ENCODE results near the gene PCDH8.

The PCDH8 gene

DNA sequence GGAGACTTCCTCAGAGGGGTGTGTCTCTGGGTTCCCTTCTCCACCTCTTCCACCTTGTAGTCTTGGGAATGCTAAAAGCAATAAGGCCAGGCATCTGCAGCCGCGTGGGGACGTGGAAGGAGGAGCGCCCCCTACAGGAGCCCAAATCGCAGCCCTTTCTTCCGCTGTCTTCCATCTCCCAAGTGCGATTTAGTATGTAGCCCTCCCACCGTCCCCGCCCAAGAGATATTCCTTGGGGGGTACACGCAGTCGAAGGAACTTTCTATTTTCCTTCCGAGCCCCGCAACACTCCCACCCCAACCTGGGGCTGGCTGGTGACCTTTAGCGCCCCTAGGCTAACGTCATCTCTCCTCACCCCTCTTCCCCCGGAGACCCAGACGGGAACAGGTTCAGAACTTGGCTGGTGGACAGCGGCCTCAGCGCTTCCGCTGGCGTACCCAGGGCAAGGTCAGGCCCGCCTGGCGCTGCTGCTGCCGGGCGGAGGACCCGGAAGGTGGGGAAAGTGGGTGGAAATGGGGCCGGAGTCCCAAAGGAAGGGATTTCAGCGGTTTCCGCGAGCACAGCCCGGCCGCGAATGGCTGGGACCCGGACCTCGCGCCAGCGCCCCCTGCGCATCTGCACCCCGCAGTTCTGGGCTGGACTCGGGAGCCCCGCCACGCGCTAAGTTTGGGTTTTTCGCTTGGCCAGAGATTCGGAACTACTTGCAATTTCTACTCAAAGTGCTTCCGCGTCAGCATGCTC is 2.1 kb upstream of the PCDH8 start:
- Histone ChIP-seq H3K36me3 (ENCODE audit: insufficient read depth, low read length) (no peaks in the 10 kb centered on the region), H3K79me2 (ENCODE audit: control insufficient read depth, insufficient read depth, low read length, unreplicated experiment) (no peaks in the 10 kb centered on the region), H3K4me3 (ENCODE audit: low read depth, low read length) (peak overlapping the region; percentile 72), H3K27me3 (ENCODE audit: insufficient read depth, low read length) (peaks cover 80% of the 10 kb centered on the region), H2AFZ (ENCODE audit: low read length, unreplicated experiment) (peak overlapping the region; percentile 96), H3K27ac (ENCODE audit: low read depth, low read length) (no peak overlapping the region), H3K4me1 (ENCODE audit: control insufficient read depth, insufficient read depth, low read length, unreplicated experiment) (no peaks in the 10 kb centered on the region)

DNA sequence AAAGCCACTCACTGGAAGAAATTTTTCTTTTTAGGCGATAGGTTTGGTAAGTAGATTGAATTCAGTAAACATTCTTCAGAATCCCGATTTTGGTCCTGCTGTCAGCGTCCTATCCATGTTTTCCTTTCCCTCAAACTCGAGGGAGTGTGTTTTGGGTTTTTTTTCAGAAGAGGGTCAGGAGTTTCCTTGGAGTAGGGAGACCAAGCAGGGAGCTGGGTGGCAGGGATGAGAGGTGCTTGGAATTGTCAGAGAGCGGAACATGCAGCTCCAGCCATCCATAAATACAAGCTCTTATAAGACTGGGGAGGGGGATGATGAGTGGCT is 1.6 kb upstream of the PCDH8 start:
- H3K36me3 ChIP-seq (ENCODE audit: insufficient read depth, low read length), result no peaks in the 10 kb centered on the region
- no peaks in the 10 kb centered on the region for H3K4me1 ChIP-seq (ENCODE audit: control insufficient read depth, insufficient read depth, low read length, unreplicated experiment)
- peaks cover 85% of the 10 kb centered on the region for H3K27me3 ChIP-seq (ENCODE audit: insufficient read depth, low read length)
- no peaks in the 10 kb centered on the region for H3K79me2 ChIP-seq (ENCODE audit: control insufficient read depth, insufficient read depth, low read length, unreplicated experiment)
- no peak overlapping the region for H3K27ac ChIP-seq (ENCODE audit: low read depth, low read length)
- no peak overlapping the region for H2AFZ ChIP-seq (ENCODE audit: low read length, unreplicated experiment)
- H3K4me3 ChIP-seq (ENCODE audit: low read depth, low read length), result no peak overlapping the region

DNA sequence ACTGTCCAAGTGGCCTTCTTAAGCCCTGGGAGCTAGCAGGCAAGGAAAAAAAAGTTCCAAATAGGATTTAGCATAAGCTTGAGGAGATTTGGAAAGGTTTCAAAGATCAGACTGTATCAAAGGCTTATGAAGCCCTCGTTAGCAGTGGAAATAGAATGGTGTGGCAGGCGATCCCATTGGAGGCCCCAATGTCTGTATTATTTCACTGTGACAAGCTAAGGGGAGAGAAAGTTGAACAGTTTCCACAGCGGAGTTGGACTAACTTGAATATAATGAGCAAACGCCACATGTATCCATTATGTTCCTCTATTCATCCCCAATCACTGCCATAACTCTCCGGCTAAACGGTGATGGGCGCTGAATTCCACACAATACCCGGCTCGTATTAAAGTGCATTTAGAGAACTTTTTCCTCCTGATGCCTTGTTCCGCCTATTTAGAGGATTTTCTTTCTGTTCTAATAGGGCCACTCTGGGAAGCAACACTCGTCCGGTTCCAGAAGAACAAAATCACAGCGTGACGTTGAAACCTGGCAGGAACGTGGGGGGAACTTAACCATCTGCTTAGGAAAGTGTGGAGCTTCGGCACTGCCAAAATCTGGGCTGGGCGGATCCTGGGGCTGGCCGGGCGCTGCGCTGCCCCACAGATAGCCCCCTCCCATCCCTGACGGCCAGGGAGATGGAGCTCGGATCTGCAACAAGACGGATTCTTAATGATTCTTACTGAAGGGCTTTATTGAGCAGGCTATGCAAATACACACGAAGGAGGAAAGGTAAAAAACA is 1.0 kb upstream of the PCDH8 start:
- Histone ChIP-seq H3K4me1 (ENCODE audit: control insufficient read depth, insufficient read depth, low read length, unreplicated experiment) (no peaks in the 10 kb centered on the region), H2AFZ (ENCODE audit: low read length, unreplicated experiment) (no peak overlapping the region), H3K27me3 (ENCODE audit: insufficient read depth, low read length) (peaks cover 91% of the 10 kb centered on the region), H3K4me3 (ENCODE audit: low read depth, low read length) (no peak overlapping the region), H3K79me2 (ENCODE audit: control insufficient read depth, insufficient read depth, low read length, unreplicated experiment) (no peaks in the 10 kb centered on the region), H3K27ac (ENCODE audit: low read depth, low read length) (no peak overlapping the region), H3K36me3 (ENCODE audit: insufficient read depth, low read length) (no peaks in the 10 kb centered on the region)

DNA sequence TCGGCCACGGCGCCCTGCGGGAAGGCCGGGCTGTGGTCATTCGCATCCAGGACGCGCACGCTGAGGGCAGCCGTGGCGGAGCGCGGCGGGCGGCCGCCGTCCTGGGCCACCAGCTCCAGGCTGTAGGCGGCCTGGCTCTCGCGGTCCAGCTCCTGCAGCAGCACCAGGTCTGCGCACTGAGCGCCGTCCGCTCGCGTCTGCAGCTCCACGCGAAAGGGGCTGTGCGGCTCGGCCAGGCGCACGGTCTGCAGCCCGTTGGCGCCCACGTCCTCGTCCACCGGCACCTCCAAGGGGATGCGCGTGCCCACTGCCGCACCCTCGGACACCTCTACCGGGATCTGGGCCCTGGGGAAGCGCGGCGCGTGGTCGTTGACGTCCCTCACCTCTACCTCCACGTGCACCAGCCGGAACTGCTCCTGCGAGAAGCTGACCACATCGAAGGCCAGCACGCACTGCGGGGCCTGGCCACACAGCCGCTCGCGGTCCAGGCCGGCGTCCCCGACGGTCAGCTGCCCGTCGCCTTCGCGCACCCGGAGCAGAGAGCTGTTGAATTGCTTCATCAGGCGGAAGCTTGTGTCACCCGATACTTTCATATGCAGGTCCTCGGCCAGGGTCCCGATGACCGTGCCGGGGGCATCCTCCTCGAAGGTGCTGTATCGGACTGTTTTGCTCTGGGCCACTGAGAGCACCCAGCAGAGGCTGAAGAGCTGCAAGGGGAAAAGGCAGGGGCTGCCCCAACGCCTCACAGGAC is 583 bp downstream of the PCDH8 start:
- no peaks in the 10 kb centered on the region for H3K4me1 ChIP-seq (ENCODE audit: control insufficient read depth, insufficient read depth, low read length, unreplicated experiment)
- peaks cover 96% of the 10 kb centered on the region for H3K27me3 ChIP-seq (ENCODE audit: insufficient read depth, low read length)
- H3K36me3 ChIP-seq (ENCODE audit: insufficient read depth, low read length), result no peaks in the 10 kb centered on the region
- H3K27ac ChIP-seq (ENCODE audit: low read depth, low read length), result no peak overlapping the region
- no peaks in the 10 kb centered on the region for H3K79me2 ChIP-seq (ENCODE audit: control insufficient read depth, insufficient read depth, low read length, unreplicated experiment)
- no peak overlapping the region for H3K4me3 ChIP-seq (ENCODE audit: low read depth, low read length)
- H2AFZ ChIP-seq (ENCODE audit: low read length, unreplicated experiment), result no peak overlapping the region

DNA sequence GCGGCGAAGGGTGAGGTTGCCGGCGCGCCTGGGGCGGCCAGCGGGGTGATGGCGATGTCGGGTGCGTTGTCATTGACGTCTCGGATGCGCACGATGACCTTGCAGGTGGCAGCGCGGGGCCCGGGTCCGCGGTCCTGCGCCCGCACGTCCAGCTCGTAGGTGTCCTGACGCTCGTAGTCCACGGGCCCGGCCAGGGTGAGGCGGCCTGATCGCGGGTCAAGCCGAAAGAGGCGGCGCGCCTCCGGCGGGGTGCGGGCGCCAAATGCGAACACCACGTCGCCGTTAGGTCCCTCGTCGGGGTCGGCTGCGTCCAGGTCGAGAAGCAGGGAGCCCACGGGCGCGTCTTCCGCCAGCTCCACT is 1.1 kb downstream of the PCDH8 start:
- Histone ChIP-seq H3K79me2 (ENCODE audit: control insufficient read depth, insufficient read depth, low read length, unreplicated experiment) (no peaks in the 10 kb centered on the region), H3K4me1 (ENCODE audit: control insufficient read depth, insufficient read depth, low read length, unreplicated experiment) (no peaks in the 10 kb centered on the region), H3K4me3 (ENCODE audit: low read depth, low read length) (no peak overlapping the region), H3K27me3 (ENCODE audit: insufficient read depth, low read length) (peaks cover 94% of the 10 kb centered on the region), H3K27ac (ENCODE audit: low read depth, low read length) (no peak overlapping the region), H2AFZ (ENCODE audit: low read length, unreplicated experiment) (no peak overlapping the region), H3K36me3 (ENCODE audit: insufficient read depth, low read length) (no peaks in the 10 kb centered on the region)

DNA sequence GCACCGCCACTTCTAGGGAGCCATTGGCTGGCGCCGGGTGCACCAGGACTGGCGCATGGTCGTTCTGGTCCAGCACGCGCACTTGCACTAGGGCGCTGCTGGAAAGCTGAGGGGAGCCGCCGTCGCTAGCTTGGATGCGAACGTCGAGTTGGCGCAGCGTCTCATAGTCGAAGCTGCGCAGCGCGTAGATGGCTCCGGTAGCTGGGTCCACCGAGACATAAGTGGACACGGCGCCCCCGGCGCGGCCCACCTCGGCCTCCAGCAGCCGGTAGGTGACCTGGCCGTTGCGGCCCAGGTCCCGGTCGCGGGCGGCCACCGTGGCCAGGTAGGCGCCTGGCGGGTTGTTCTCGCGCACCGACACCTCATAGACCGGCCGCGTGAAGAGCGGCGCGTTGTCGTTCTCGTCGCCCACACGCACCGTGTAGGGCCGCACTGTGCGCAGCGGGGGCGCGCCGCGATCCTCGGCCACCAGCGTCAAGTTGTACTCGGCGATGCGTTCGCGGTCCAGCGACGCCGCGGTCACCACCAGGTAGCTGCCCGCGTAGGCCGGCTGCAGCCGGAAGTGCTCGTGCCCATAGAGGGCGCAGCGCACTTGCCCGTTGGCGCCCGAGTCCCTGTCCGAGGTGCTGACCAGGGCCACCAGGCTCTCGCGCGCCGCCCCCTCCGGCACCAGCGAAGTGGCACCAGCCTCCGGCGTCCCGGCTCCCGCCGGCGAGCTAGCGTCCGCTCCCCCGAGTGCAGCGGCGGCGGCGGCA is 1.7 kb downstream of the PCDH8 start:
- Histone ChIP-seq H3K4me3 (ENCODE audit: low read depth, low read length) (no peak overlapping the region), H2AFZ (ENCODE audit: low read length, unreplicated experiment) (no peak overlapping the region), H3K36me3 (ENCODE audit: insufficient read depth, low read length) (no peaks in the 10 kb centered on the region), H3K4me1 (ENCODE audit: control insufficient read depth, insufficient read depth, low read length, unreplicated experiment) (no peaks in the 10 kb centered on the region), H3K27me3 (ENCODE audit: insufficient read depth, low read length) (peaks cover 88% of the 10 kb centered on the region), H3K27ac (ENCODE audit: low read depth, low read length) (no peak overlapping the region), H3K79me2 (ENCODE audit: control insufficient read depth, insufficient read depth, low read length, unreplicated experiment) (no peaks in the 10 kb centered on the region)

DNA sequence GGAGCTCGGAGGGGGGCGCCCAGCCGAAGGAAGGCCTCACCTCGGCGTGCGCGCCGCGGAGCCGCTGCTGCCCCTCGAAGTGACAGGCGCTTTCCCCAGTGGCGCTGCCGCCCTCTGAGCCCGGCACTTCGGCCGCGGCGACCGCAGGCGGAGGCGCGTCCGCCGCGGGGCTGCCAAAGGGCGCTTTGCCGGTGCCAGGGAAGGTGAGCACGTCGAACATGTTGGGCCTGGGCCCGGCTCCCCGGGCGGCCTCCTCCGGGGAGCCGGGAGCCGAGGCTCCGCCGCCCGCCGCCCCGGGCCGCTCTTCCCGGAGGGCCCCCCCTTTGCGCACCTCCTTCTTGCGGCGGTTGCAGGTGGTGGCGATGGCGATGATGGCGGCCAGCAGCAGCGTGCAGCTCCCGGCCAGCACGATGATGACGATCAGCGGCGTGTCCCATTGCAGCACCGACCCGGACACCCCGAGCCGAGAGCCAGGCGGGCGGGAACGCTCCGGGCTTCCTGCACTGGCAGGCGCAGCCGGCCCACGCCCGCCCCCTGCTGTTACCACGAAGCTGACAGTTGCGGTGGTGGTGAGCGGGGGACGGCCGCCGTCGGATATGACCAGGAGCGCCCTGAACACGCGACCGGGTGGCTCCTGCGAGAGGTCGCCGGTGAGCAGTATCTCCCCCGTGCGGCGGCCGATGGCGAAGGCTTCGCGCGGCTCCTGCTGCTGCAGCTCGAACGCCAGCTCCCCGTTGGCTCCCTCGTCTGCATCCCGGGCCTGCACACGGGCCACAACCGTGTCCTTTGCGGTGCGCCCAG is 2.5 kb downstream of the PCDH8 start:
- Histone ChIP-seq H3K4me3 (ENCODE audit: low read depth, low read length) (no peak overlapping the region), H3K27me3 (ENCODE audit: insufficient read depth, low read length) (peaks cover 82% of the 10 kb centered on the region), H2AFZ (ENCODE audit: low read length, unreplicated experiment) (no peak overlapping the region)

DNA sequence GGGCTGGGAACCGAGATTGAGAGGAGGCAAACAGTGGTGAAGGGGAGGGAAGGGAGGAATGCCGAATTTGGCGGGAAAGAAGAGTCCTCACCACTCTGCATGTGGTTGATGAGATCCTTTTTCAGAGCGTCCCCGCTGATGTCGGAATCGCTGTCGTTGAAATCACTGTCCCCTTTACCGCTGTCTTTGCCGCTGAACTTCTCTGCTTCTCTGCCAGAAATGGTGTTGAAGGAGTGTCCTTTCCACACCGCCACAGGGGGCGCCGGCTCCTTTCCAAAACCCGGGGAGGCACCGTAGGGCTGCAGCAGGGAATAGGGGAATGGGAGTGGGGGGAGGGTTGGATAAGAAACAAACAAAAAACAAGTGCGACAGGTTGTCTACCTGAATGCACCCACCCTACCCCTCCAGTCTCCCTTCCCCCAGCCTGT is 3.1 kb downstream of the PCDH8 start:
- Histone ChIP-seq H2AFZ (ENCODE audit: low read length, unreplicated experiment) (no peak overlapping the region), H3K4me3 (ENCODE audit: low read depth, low read length) (no peak overlapping the region), H3K27me3 (ENCODE audit: insufficient read depth, low read length) (peaks cover 81% of the 10 kb centered on the region), H3K4me1 (ENCODE audit: control insufficient read depth, insufficient read depth, low read length, unreplicated experiment) (no peaks in the 10 kb centered on the region), H3K27ac (ENCODE audit: low read depth, low read length) (no peak overlapping the region), H3K36me3 (ENCODE audit: insufficient read depth, low read length) (no peaks in the 10 kb centered on the region), H3K79me2 (ENCODE audit: control insufficient read depth, insufficient read depth, low read length, unreplicated experiment) (no peaks in the 10 kb centered on the region)

More for the DNA sequence above, 2.5 kb downstream of the PCDH8 start:
- H3K4me1 ChIP-seq (ENCODE audit: control insufficient read depth, insufficient read depth, low read length, unreplicated experiment), result no peaks in the 10 kb centered on the region
- no peak overlapping the region for H3K27ac ChIP-seq (ENCODE audit: low read depth, low read length)
- no peaks in the 10 kb centered on the region for H3K79me2 ChIP-seq (ENCODE audit: control insufficient read depth, insufficient read depth, low read length, unreplicated experiment)
- no peaks in the 10 kb centered on the region for H3K36me3 ChIP-seq (ENCODE audit: insufficient read depth, low read length)

DNA sequence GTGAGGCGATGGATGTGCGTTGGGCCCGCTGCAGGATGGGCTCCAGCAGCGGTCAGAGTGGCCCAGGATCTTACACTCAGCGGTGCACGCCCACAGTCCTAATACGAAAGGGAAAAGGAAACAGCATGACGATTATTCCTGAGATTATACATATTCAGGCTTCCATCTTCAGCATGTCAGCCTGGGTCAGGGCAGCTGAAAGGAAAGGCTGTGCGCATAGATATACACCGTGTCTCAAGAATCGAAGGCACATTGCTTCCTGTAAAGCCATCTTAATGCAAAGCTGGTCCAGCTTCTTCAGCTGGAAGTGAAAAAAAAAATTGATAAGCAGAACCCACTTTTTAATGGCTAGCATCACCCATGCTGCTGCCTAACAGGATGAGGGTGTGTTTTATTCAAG is 3.6 kb downstream of the PCDH8 start:
- H3K27me3 ChIP-seq (ENCODE audit: insufficient read depth, low read length), result peaks cover 76% of the 10 kb centered on the region
- H2AFZ ChIP-seq (ENCODE audit: low read length, unreplicated experiment), result no peak overlapping the region

DNA sequence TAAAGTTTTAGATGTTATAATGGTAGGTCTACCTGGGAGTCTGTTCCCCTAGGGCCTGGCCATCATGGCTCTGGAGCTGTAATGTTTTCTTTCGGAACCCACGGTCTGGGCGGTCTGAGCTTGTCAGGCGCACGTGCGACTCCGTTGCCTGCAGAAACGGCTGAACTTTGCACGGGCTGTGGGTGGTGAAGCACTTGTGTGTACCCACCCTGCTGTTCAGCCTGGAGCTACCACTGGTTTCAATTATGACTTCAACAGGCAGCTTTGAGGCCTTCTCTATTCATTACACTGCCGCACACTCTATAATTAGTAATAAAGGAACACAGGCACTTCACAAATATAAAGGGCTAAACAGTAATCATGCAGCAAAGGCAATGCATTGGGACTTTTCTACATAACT is 6.0 kb downstream of the PCDH8 start:
- Histone ChIP-seq H3K27me3 (ENCODE audit: insufficient read depth, low read length) (peaks cover 52% of the 10 kb centered on the region), H3K79me2 (ENCODE audit: control insufficient read depth, insufficient read depth, low read length, unreplicated experiment) (no peaks in the 10 kb centered on the region), H3K4me1 (ENCODE audit: control insufficient read depth, insufficient read depth, low read length, unreplicated experiment) (no peaks in the 10 kb centered on the region), H3K4me3 (ENCODE audit: low read depth, low read length) (no peak overlapping the region), H3K36me3 (ENCODE audit: insufficient read depth, low read length) (no peaks in the 10 kb centered on the region), H3K27ac (ENCODE audit: low read depth, low read length) (no peak overlapping the region), H2AFZ (ENCODE audit: low read length, unreplicated experiment) (no peak overlapping the region)

More for the DNA sequence above, 3.6 kb downstream of the PCDH8 start:
- H3K4me1 ChIP-seq (ENCODE audit: control insufficient read depth, insufficient read depth, low read length, unreplicated experiment), result no peaks in the 10 kb centered on the region
- H3K36me3 ChIP-seq (ENCODE audit: insufficient read depth, low read length), result no peaks in the 10 kb centered on the region
- H3K27ac ChIP-seq (ENCODE audit: low read depth, low read length), result no peak overlapping the region
- H3K79me2 ChIP-seq (ENCODE audit: control insufficient read depth, insufficient read depth, low read length, unreplicated experiment), result no peaks in the 10 kb centered on the region
- H3K4me3 ChIP-seq (ENCODE audit: low read depth, low read length), result no peak overlapping the region
